Activated CD4-positive, alpha-beta T cell treated with anti-CD3 and anti-CD28 coated beads, Interleukin-2, amount 50 U/mL, for 16 hours (primary cell): ENCODE results near the gene GCNA.

ENCODE experiments used
- DNase-seq: peaks from one replicate; pipeline ENCODE4 v3.0.0-alpha.2; 2020

GCNA gene, protein sequence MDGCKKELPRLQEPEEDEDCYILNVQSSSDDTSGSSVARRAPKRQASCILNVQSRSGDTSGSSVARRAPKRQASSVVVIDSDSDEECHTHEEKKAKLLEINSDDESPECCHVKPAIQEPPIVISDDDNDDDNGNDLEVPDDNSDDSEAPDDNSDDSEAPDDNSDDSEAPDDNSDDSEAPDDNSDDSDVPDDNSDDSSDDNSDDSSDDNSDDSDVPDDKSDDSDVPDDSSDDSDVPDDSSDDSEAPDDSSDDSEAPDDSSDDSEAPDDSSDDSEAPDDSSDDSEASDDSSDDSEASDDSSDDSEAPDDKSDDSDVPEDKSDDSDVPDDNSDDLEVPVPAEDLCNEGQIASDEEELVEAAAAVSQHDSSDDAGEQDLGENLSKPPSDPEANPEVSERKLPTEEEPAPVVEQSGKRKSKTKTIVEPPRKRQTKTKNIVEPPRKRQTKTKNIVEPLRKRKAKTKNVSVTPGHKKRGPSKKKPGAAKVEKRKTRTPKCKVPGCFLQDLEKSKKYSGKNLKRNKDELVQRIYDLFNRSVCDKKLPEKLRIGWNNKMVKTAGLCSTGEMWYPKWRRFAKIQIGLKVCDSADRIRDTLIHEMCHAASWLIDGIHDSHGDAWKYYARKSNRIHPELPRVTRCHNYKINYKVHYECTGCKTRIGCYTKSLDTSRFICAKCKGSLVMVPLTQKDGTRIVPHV

GRCh38 chrX:71578253-71579135 is at the start of gene GCNA:
Gene GCNA (plus strand): TSS chrX:71578437. CDS start chrX:71580822, 2,385 bp downstream.
- no peak for DNase-seq

DNA sequence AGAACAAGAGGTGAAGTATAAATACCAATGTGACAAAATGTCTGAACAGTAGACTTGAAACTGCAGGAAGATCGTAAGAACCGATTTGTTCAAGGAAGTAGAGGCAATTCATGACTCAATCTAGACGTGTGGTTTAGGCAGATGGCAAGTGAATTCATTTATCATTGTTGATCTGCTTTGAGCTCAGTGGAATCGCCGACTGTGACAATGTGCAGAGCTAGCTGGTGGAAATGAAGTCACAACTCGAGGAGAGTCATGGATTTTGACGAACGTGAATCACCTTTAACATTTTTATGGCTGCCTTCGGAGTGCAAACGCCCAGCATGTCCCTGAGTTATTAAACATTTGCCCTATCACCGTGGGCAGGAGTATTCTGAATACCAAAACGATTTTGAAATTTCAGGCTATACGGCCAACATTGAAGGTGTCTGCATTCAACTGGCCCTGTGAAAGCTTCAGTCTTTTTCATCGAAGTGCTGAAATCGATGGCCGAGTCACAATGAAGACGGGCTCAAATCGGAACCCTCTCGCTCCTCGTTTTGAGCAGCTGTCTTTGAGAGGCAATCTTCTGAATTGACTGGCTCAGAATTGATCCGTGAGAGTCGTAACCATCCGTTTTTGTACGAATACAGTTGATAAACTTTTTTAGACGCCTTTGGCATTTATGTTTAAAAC is 46.0 kb upstream of the GCNA start:
- peak; percentile 83 for DNase-seq

DNA sequence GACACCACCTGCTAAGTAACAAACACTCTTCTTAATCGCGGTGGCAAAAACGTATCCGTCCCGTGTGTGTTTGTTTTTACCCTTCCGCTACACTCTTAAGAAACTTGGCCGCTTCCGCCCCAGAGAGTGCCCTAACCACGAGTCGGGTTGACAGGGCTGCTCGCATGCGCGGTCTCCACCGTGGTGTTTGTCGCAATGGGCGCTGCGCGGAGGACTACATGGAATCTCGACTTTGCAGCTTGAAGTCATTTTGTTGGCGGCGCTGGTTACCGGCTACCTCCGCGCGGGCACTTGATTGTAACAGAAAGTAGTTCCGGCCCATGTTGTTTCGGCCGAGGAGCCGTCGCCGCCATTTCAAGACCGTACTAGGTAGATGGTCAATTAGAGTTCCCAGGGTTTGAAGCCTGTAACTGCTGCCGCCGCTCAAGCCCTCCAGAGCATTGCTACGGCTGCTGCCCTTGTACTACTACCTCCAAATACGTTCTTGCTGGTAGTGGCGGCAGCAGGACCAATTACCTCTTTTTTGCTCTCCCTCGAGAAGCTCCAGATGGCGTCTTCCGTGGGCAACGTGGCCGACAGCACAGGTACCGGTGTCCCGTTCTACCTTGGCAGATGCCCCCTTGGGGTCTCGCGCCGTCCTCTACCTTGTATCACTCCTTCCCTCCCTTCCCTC is 45.3 kb upstream of the GCNA start, which contains the start of gene OGT:
TSS of gene OGT (plus strand) at position 352 of the 673 bp plus-strand sequence. CDS start at position 548, 196 bp downstream.
- DNase-seq: peak; percentile 94

- no peak for DNase-seq
Observed at GRCh38 chrX:71533516-71533850, 44.8 kb upstream of the GCNA start.

- DNase-seq: peak; percentile 73
Observed at GRCh38 chrX:71533851-71534561, 44.2 kb upstream of the GCNA start.

DNA sequence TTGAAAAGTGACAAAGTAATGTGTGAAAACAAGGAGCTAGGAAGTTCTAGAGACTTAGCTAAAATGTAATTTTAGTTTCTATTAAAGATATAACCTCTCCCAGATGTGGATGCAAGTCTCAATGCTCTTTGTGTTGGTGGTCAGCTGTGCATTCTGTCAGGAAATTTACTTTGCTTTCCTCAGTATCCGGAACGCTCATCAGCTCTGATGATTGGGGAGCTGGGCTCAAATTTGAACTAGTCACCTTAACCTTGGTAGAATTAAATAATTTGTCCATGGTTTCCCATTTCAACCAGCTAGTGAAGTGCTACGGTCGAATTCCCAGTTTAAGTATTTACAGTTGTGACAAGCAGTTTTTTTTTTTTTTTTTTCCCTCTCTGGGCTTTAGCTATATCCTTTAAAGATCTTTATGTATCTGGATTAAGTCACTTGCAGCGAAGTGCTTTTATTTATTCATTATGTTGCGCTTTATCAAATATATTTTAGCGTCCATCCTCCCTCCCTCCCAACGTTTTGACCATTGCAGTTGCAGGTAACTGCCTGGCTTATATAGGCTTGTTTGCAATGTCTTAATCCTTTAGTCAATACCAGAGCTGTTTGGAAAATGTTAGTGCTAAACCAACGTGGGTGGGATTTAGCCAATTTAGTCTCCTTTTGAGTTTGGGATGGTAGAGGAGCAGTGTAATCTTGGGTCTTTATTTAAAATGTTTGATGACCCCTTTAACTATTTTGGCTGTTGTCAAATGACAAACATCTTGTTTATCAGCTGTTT is 43.3 kb upstream of the GCNA start:
- DNase-seq: no peak

GRCh38 chrX:71536285-71536684 is 42.0 kb upstream of the GCNA start:
- peak; percentile 52 for DNase-seq

- no peak for DNase-seq
Observed at GRCh38 chrX:71537743-71538142, 40.5 kb upstream of the GCNA start.

- no peak for DNase-seq
Observed at GRCh38 chrX:71540801-71541200, 37.4 kb upstream of the GCNA start.

DNA sequence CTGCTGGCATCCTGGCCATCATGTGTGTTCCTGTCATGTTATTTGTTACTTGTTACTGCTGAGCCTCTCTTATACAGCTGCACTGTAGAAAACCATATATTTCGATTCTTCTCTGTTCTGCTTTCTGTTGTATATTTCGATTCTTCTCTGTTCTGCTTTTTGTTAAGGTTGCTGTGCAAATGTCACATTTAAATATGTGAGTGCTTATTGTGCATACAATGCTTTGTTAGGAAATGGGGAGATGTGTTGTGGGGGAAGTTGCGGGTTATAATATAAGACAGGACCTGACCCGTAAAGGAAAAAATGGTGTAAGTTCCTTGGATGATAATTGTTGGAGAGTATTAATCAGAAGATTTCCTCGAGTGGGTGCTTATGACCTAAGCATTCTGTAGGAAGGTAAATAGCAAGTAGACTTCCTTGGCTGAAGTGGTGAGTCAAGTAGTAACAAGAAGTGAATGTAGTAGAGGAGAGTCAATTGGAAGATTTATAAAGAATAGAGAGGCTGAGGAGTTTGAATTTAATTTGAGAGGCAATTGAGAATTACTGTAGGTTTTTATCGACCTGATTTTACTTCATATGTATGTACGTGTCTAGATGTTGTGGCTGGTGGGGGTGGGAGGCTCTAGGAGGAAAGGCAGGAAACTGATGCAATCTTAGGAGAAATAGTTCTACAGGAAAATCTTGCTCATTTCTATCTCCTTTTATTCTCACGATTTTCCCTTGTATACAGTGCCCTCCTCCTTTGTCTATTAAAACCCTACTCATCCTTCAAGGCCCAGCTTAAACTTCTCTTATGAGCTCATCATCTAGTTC is 36.8 kb upstream of the GCNA start:
- DNase-seq: peak; percentile 38

DNA sequence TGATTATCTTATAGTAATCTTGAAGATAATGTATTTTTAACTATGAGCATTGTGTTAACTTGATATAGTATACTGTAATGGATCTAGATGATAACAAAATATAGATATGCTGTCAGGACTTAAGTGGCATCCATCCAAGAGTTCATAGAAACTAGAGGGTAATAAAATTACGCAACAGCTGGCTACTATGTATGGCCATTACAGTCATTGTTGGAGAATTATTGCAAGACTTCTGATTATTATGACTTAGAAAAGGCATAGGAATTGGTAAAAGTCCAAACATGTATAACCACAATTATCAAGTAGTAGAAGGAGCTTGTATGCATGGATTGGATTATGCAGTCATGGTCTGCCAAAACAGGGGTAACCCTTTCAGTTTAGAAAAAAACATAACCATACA is 35.8 kb upstream of the GCNA start:
- DNase-seq: no peak

DNA sequence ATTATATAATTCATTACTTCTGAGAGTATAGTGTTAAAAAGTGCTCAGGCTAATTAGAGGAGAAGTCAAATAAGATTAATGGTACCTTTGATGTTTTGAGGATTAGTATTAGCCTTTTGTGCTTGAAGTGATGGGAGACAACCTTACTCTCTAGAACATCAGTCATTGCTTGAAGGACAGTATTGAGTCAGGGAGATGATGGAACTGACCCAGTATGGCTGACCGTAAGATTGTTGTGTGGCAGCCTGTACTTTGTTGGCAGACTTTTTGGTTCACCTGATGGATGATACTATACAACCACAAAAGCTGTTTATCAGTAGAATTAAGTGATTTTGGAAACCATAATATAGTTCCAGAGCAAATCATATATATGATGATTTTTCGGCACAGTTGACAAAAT is 35.4 kb upstream of the GCNA start:
- no peak for DNase-seq

DNA sequence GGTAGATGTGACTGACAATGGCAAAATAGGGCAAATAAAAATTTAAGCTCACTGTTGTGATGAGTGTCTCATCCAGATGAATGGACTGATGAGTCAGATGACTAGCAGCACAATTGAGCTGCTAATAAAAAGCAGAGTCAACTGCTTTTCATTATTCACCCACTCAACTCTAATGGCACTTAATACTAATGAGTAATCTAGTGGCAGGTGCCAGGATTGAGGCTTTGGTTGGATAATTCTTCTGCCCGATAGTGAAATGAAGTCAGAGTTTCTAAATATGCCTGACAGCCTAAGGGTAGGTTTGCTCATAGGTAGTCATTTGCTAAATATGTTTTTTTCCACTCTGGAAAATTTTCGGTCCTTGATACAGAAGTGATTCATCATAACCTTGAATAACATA is 34.9 kb upstream of the GCNA start:
- DNase-seq: no peak

GRCh38 chrX:71545364-71545763 is 32.9 kb upstream of the GCNA start:
- no peak for DNase-seq

- DNase-seq: no peak
Observed at GRCh38 chrX:71546879-71547278, 31.4 kb upstream of the GCNA start.

GRCh38 chrX:71547339-71547738 is 30.9 kb upstream of the GCNA start:
- no peak for DNase-seq

- no peak for DNase-seq
Observed at GRCh38 chrX:71549986-71550385, 28.3 kb upstream of the GCNA start.

- DNase-seq: no peak
Observed at GRCh38 chrX:71550578-71550977, 27.7 kb upstream of the GCNA start.

DNA sequence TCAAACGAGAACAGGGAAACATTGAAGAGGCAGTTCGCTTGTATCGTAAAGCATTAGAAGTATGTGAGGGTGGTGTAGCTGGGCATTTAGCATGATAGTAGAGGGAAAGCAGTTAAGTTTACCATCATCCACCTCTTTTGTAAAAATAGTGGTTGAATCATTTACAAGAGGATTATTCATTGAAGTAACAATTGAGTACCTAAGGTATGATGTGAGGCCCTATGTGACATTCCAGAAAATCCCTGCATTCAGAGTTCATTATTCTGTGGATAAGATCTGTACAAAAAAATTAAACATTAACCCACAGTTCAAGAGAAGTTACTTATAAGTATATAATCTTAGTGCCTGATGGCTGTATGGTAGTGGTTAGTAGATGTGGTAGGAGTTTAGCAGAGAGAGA is 22.2 kb upstream of the GCNA start:
- no peak for DNase-seq

- no peak for DNase-seq
Observed at GRCh38 chrX:71558920-71559319, 19.3 kb upstream of the GCNA start.
